Measurements from ENCODE around the gene KIAA1217.

Gene KIAA1217

GRCh38 chr10:24223953-24224352 is 15.0 kb downstream of the KIAA1217 start:
- no peak overlapping the region for H2AFZ ChIP-seq (ENCODE audit: low read depth, low read length)
- no peaks in the 10 kb centered on the region for H3K27me3 ChIP-seq (ENCODE audit: insufficient read depth, low read length, poor library complexity)
- TF ChIP-seq CTCF (IDR thresholded peaks at IDR 0.05; ENCODE audit: borderline replicate concordance, extremely low read depth, low read length, poor library complexity, severe bottlenecking): no peak
- no peak for TF ChIP-seq EZH2 (IDR thresholded peaks at IDR 0.05; ENCODE audit: borderline replicate concordance, low read depth, low read length, severe bottlenecking)
- ATAC-seq (ENCODE audit: insufficient read depth, low read depth): no peak
- H3K4me2 ChIP-seq (ENCODE audit: insufficient read depth, low read length): no peak overlapping the region
- H3K9me3 ChIP-seq (ENCODE audit: insufficient read depth, low read length, severe bottlenecking): no peaks in the 10 kb centered on the region
- H3K4me1 ChIP-seq (ENCODE audit: insufficient read depth, low read length): no peaks in the 10 kb centered on the region
- no peaks in the 10 kb centered on the region for H3K79me2 ChIP-seq (ENCODE audit: insufficient read depth, low read length)
- no peak for DNase-seq
- H3K4me3 ChIP-seq (ENCODE audit: low read depth in 1 of 2, low read length in 2 of 2): no peak overlapping the region
- H3K36me3 ChIP-seq (ENCODE audit: insufficient read depth, low read length): peaks cover 4% of the 10 kb centered on the region; the same call in 1 of the 2 replicates
- H4K20me1 ChIP-seq (ENCODE audit: insufficient read depth, low read length): no peaks in the 10 kb centered on the region
- no peak overlapping the region for H3K9ac ChIP-seq (ENCODE audit: low read depth, low read length)
- H3K27ac ChIP-seq (ENCODE audit: low read length): no peak overlapping the region

GRCh38 chr10:24228642-24229041 is 19.7 kb downstream of the KIAA1217 start:
- no peaks in the 10 kb centered on the region for H3K79me2 ChIP-seq (ENCODE audit: insufficient read depth, low read length)
- no peak for ATAC-seq (ENCODE audit: insufficient read depth, low read depth)
- no peak overlapping the region for H2AFZ ChIP-seq (ENCODE audit: low read depth, low read length)
- no peaks in the 10 kb centered on the region for H3K9me3 ChIP-seq (ENCODE audit: insufficient read depth, low read length, severe bottlenecking)
- H3K4me1 ChIP-seq (ENCODE audit: insufficient read depth, low read length): no peaks in the 10 kb centered on the region
- TF ChIP-seq EZH2 (IDR thresholded peaks at IDR 0.05; ENCODE audit: borderline replicate concordance, low read depth, low read length, severe bottlenecking) (no peak), CTCF (IDR thresholded peaks at IDR 0.05; ENCODE audit: borderline replicate concordance, extremely low read depth, low read length, poor library complexity, severe bottlenecking) (no peak)
- no peaks in the 10 kb centered on the region for H4K20me1 ChIP-seq (ENCODE audit: insufficient read depth, low read length)
- no peak overlapping the region for H3K9ac ChIP-seq (ENCODE audit: low read depth, low read length)
- no peaks in the 10 kb centered on the region for H3K36me3 ChIP-seq (ENCODE audit: insufficient read depth, low read length)
- no peak overlapping the region for H3K27ac ChIP-seq (ENCODE audit: low read length)
- no peak overlapping the region for H3K4me3 ChIP-seq (ENCODE audit: low read depth in 1 of 2, low read length in 2 of 2)
- H3K27me3 ChIP-seq (ENCODE audit: insufficient read depth, low read length, poor library complexity): no peaks in the 10 kb centered on the region
- DNase-seq: no peak
- H3K4me2 ChIP-seq (ENCODE audit: insufficient read depth, low read length): no peak overlapping the region

- no peaks in the 10 kb centered on the region for H3K79me2 ChIP-seq (ENCODE audit: insufficient read depth, low read length)
- DNase-seq (no peak), ATAC-seq (ENCODE audit: insufficient read depth, low read depth) (no peak)
- H4K20me1 ChIP-seq (ENCODE audit: insufficient read depth, low read length): no peaks in the 10 kb centered on the region
- no peaks in the 10 kb centered on the region for H3K27me3 ChIP-seq (ENCODE audit: insufficient read depth, low read length, poor library complexity)
- H3K27ac ChIP-seq (ENCODE audit: low read length): no peak overlapping the region
- H3K9ac ChIP-seq (ENCODE audit: low read depth, low read length): no peak overlapping the region
- no peak overlapping the region for H3K4me3 ChIP-seq (ENCODE audit: low read depth in 1 of 2, low read length in 2 of 2)
- H3K4me2 ChIP-seq (ENCODE audit: insufficient read depth, low read length): no peak overlapping the region
- no peaks in the 10 kb centered on the region for H3K36me3 ChIP-seq (ENCODE audit: insufficient read depth, low read length)
- no peaks in the 10 kb centered on the region for H3K4me1 ChIP-seq (ENCODE audit: insufficient read depth, low read length)
- H3K9me3 ChIP-seq (ENCODE audit: insufficient read depth, low read length, severe bottlenecking): no peaks in the 10 kb centered on the region
- no peak overlapping the region for H2AFZ ChIP-seq (ENCODE audit: low read depth, low read length)
- TF ChIP-seq EZH2 (IDR thresholded peaks at IDR 0.05; ENCODE audit: borderline replicate concordance, low read depth, low read length, severe bottlenecking) (no peak), CTCF (IDR thresholded peaks at IDR 0.05; ENCODE audit: borderline replicate concordance, extremely low read depth, low read length, poor library complexity, severe bottlenecking) (no peak)
Observed at GRCh38 chr10:24229909-24230308, 21.0 kb downstream of the KIAA1217 start.

- ATAC-seq (ENCODE audit: insufficient read depth, low read depth): no peak
- Histone ChIP-seq H3K27ac (ENCODE audit: low read length) (no peak overlapping the region), H3K36me3 (ENCODE audit: insufficient read depth, low read length) (no peaks in the 10 kb centered on the region), H3K4me3 (ENCODE audit: low read depth in 1 of 2, low read length in 2 of 2) (no peak overlapping the region), H3K9me3 (ENCODE audit: insufficient read depth, low read length, severe bottlenecking) (no peaks in the 10 kb centered on the region), H3K4me2 (ENCODE audit: insufficient read depth, low read length) (no peak overlapping the region), H3K79me2 (ENCODE audit: insufficient read depth, low read length) (no peaks in the 10 kb centered on the region), H4K20me1 (ENCODE audit: insufficient read depth, low read length) (no peaks in the 10 kb centered on the region), H3K27me3 (ENCODE audit: insufficient read depth, low read length, poor library complexity) (no peaks in the 10 kb centered on the region), H2AFZ (ENCODE audit: low read depth, low read length) (no peak overlapping the region), H3K4me1 (ENCODE audit: insufficient read depth, low read length) (no peaks in the 10 kb centered on the region), H3K9ac (ENCODE audit: low read depth, low read length) (no peak overlapping the region)
- no peak for DNase-seq
- TF ChIP-seq CTCF (IDR thresholded peaks at IDR 0.05; ENCODE audit: borderline replicate concordance, extremely low read depth, low read length, poor library complexity, severe bottlenecking): no peak
- TF ChIP-seq EZH2 (IDR thresholded peaks at IDR 0.05; ENCODE audit: borderline replicate concordance, low read depth, low read length, severe bottlenecking): no peak
Observed at GRCh38 chr10:24231200-24231599, 22.3 kb downstream of the KIAA1217 start.
